GM19351 (cell line): Measurements from ENCODE around the gene MTMR3.
"Not testable (repeated sequence)": the region's sequence is repeated elsewhere in the genome, so short reads cannot be mapped to it uniquely, and the experiment has no call there.

Experiments
- ATAC-seq: cut with Tn5 transposase; IDR thresholded peaks from one replicate; pipeline ENCODE4 v1.9.1; 2021; ENCODE audit warnings: mild to moderate bottlenecking, moderate library complexity; ENCODE audit not compliant: unreplicated experiment

MTMR3 gene

DNA sequence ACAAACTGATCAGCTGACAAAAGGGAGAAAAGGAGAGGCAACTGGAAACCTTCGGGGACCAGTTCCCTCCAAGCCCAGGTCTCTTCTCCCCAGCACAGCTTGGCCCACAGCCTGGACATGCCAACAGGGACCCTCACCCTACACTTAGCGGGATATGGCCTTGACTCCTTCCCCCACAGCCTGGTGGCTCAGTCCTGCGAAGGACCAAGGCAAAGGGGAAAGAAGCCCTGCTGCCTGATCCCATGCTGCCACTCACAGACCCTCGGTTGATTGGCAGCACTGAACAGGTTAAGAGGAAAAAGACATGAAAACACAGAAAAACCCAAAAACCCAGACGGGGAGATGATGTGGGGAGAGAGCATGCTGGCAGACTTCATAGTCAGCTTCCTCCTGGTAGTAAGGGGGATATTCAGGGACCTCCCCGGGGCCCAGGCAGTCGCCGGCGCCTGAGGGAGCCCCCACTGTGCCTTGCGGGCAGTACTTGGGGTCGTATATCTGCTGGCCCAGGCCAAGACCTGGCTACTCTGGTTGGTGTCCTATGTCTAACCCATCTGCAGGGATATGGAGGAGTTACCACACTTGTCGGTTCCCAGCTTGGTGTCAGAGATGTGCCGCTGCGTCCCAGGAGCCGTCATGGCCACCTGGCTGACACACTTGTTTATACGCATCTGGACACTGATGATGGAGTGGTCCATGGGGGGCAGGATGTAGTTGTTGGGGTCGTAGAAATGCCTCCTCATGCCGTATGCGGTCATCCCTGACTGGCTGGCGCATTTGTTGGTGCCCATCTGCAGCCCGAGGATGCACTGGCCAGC lies 163.1 kb downstream of the MTMR3 start:
- ATAC-seq = no peak

DNA sequence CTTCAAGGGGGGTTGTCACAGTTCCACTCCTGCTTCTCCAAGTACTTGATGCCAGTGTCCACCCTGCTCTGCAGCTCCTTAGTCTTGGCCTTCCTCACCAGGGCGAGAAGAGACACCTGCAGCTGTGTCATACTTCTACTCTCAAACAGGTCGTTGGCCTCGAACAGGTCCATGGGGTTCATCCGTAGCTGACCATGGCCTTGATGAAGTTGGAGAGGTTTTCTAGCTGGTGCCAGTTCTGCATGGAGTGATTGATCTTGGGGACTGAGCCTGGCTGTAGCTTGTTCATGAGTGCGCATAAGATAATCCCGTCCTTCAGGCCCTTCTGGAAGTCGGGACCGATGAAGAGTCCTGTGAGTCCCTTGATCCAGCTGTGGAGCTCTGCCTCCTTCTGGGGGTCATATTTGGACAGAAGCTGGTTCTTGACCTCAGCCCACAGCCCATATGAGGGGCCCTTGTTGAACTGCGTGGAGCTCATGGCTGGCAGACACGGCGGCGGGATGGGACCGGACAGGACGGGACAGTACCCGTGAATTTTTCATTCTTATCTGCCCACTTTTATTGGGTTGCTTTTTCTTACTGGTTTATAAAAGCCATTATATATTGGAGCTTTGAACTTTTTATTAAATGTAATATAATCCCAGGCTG lies 163.9 kb downstream of the MTMR3 start:
- no peak for ATAC-seq

DNA sequence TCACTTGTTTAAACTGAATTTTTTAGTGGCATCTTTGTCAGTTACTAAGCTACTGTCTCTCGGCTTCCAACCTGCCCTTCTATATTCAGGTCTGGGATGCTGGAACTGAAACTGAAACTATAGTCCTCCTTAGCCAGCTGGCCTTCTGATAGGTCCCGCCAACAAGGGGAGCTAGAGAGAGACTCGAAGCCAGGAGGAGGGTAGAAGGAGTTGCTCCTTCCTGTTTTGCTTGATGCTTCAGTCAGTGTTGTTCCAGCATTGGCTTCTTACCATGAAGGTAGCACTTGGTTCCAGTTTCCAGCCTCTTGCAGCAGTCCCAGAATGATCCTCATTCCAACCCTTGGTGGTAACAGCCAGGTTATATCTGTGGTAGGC lies 164.4 kb downstream of the MTMR3 start:
- no peak for ATAC-seq

DNA sequence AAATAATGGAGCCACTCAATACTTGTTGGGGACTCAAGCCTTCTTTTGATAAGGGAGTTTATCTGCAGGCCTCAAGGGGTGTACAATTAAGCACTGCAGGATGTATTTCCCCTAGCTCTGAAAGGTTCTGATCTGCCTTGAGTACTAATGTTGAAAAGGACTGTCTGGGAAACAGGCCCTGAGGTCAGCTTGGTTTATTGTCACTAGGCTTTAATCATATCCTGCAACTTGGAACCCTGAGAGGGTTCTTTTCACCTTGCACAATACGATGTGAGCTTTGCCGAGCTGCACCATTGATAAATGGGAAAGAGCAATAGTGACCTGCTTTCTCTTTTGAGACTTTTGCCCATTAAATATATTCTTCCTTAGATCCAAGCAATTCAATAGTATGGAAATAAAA lies 165.7 kb downstream of the MTMR3 start:
- ATAC-seq = no peak

DNA sequence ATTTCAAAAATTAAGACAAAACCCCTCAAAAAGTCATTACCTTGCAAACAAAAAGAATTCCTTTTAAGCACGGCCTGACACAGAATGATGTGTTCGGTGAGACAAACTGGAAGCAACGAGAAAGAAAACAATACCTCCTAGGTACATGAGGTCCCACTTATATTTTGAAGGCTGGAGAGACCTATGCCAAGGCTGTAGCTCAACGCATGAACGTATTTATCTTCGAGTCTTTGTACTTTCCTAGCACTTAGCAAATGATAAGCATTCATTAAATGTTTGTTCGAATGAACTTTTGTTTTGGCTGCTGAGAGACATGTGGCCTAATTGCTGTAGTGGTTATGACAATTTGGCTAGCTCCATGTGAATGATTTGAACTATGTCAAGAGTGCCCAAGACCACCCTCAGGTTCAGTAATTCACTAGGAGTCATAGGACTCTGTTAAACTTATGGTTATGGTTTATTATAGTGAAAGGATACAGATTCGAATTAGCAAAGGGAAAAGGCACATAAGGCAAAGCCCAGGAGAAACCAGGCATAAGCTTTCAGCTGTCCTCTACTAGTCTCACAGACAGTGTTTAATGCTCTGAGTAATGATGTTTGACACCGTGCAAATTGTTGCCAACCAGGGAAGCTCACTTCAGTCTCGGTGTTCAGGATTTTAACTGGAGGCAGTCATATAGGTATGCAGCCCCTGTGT lies 171.2 kb downstream of the MTMR3 start:
- no peak for ATAC-seq

DNA sequence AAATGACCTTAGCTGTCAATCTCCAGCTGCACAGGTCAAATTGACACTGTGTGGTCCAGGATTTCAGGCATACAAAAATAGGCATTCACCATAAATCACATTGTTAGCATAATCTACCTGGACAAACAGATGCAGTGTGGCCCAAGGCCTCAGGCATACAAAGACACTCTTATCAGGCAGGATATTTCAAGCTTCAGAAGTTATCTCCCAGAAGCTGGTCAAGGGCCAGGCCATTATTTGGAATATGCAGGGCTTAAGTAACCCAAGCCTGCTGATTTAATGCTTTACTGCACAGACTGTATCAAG lies 171.7 kb downstream of the MTMR3 start:
- no peak for ATAC-seq

DNA sequence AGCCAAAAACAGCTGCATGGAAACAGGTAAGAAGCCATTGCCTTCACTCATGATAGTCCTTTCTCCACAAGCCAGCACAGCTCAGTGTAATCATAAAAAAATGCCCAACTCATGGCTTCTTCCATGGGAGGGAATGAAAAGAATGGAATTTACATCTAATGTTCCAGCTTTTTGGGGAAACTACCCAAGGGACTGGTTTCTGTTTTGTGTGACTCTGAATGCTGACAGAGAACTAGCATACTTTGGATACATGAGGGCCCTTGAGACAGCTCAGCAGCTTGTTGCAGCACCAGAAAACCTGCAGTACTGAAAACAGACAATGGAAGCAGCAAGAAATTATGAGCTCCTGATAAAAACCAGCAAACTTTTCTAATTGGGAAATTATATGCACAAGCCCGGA lies 173.0 kb downstream of the MTMR3 start:
- no peak for ATAC-seq

DNA sequence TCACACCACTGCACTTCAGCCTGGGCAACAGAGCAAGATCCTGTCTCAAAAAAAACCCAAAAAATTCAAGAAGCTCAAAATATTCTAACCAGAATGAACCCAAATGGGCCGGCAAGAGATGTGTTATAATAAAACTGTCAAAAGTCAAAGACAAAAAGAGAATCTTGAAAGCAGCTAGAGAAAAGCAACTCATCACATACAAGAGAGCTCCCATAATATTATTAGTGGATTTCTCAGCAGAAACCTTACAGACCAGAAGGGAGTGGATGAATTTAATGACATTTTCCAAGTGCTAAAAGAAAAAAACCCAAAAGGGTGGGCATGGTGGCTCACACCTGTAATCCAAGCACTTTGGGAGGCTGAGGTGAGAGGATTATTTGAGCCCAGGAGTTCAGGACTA lies 174.4 kb downstream of the MTMR3 start:
- ATAC-seq = no peak

DNA sequence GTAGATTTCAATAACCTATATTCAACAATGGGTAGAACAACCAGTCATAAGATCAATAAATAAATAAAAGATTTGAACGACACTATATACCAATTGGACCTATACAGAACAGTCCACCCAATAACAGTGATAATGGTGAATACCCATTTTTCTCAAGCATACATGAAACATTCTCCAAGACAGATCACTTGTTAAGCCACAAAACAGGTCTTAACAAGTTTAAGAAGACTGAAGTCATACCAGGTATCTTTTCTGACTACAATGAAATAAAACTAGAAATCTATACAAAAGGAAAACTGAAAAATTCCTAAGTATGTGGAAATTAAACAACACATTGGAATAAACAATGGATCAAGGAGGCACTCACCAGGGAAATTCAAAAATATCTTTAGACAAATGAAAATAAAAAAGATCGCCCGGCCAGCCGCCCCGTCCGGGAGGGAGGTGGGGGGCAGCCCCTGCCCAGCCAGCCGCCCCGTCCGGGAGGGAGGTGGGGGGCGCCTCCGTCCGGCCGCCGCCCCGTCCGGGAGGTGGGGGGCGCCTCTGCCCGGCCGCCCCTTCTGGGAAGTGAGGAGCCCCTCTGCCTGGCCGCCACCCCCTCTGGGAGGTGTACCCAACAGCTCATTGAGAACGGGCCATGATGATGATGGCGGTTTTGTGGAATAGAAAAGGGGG lies 176.5 kb downstream of the MTMR3 start:
- not testable (repeated sequence) for ATAC-seq

DNA sequence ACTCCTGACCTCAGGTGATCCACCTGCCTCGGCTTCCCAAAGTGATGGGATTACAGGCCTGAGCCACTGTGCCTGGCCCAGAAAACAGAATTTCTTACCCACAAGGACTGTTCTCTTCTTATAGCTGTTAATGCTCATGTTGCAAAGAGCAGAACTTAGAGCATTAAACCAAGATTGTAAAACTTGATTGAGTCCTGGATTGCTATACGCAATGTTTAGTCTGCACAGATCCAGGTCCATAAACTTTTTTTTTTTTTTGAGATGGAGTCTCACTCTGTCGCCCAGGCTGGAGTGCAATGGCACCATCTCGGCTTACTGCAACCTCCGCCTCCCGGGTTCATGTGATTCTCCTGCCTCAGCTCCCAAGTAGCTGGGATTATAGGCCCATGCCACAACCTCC lies 178.1 kb downstream of the MTMR3 start:
- not testable (repeated sequence) for ATAC-seq

DNA sequence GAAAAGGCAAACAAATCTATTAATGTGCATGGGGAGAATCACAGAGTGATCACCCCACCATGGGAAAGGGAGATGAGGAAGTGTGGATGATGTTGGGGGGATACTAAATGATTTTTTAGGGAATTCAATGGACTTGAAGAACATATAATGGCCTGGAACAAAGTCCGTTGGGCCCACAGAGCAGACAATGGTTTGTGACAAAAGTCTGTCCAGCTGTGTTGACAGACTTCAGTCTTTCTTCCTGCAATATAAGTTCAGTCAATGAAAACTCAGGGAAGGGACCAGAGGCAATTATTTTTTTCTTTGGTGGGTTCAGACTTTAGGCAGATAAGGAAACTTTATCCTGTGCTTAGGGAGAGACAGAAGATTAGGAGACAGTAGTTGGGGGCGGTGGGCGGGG lies 179.3 kb downstream of the MTMR3 start:
- no peak for ATAC-seq

DNA sequence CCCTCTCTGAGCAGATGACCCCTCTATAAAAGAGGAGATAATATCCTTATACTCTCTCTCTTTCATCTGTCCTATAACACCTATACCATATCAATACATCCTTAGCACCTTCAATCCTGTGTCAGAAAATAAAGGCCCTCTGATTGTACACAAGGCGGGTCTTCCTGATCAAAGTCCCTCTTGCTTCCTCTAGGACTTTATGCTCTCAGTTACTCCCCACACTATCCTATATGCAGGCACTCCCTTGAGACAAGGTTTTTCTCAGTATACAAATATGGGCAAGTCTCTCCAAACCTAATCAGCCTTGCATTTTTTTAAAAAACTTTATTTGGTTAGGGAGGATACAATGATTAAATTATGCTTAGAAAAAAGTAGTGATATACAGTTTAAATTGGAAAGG lies 180.0 kb downstream of the MTMR3 start:
- ATAC-seq = no peak

DNA sequence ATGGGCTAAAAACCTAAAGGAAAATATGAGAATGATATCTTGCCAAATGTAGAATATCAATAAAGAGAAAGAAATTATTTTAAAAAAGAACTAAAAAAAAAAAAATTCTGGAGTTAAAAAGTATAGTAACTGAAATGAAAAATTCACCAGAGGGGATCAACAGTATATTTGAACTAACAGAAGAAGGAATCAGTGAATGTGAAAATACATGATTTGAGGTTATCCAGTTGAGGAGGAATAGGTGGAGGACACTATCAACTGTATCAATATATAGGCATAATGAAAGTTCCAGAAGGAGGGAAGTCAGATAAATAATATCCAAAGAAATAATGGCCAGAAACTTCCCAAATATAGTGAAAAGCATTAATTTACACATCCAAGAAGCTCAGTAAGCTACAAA lies 181.2 kb downstream of the MTMR3 start:
- no peak for ATAC-seq

DNA sequence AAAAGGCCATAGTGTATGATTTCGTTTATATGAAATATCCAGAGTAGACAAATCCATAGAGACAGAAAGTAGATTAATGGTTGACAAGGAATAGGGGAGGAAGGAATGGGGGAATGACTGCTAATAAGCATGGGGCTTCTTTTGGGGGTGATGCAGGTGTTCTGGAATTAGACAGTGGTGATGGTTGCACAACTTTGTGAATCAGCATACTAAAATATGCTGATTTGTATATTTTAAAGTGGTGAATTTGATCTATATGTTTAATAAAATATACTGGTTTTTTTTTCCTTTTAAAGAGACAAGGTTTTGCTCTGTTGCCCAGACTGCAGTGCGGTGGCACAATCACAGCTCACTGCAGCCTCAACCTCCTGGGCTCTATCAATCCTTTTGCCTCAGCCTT lies 190.8 kb downstream of the MTMR3 start:
- ATAC-seq = no peak

DNA sequence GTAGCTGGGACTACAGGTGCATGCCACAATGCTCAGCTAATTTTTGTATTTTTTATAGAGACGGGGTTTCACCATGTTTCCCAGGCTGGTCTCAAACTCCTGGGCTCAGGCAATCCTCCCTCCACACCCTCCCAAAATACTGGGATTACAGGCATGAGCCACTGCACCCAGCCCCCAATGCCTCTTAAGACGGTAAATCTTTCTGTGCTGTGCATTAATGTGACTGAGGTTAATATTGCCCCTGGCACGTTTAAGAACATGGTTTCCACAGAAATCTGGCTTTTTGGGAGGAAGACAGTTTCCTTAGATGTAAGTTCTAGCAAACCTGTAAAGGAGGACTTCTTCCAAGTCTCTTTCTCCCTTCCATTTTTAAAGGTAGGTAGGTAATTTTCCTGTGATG lies 191.2 kb downstream of the MTMR3 start:
- ATAC-seq = no peak

DNA sequence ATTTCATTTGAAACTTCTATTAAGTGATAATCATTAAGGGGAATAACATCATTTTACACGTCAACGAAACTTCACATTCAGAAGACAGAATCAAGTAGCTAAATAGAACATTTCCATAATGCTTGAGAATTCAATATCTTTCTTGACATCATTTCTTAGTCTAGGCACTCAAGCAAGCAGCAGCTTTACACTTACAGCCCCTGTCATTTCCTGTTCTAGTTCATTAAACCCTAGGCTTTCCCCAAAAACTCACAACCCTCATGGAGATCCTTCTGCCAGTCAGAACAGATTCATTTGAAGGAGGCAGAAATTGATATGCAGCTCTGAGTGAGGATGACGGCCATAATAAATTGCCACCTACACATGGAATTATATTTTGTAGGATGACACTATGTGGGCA lies 192.0 kb downstream of the MTMR3 start:
- ATAC-seq = no peak

DNA sequence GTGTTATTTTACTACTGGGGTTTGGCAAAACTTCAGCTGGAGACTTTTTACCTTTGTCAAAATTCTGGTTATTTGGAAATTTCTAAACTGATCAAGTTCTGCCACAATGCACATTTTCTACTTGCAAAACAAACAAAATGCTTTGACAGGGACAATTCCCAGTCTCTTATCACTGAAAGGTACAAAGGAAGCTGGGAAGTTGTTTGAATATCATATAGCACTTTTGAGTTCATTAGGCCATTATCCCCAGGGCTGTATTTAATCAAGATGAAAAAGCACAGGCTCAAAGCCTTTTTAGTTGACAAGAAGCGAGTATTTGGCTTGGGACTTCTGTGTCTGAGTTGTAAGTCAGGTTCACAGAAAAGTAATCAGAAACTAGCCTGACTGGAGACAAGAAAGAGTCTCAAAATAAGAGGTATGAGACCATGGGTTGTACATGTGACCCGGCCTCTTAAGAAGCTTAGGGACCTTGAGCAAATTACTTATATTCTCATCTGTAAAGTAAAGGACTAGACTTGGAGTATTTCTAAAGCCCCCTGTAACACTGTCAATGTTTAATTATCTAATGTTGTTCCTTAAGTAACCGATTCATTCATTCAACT lies 194.4 kb downstream of the MTMR3 start:
- no peak for ATAC-seq

DNA sequence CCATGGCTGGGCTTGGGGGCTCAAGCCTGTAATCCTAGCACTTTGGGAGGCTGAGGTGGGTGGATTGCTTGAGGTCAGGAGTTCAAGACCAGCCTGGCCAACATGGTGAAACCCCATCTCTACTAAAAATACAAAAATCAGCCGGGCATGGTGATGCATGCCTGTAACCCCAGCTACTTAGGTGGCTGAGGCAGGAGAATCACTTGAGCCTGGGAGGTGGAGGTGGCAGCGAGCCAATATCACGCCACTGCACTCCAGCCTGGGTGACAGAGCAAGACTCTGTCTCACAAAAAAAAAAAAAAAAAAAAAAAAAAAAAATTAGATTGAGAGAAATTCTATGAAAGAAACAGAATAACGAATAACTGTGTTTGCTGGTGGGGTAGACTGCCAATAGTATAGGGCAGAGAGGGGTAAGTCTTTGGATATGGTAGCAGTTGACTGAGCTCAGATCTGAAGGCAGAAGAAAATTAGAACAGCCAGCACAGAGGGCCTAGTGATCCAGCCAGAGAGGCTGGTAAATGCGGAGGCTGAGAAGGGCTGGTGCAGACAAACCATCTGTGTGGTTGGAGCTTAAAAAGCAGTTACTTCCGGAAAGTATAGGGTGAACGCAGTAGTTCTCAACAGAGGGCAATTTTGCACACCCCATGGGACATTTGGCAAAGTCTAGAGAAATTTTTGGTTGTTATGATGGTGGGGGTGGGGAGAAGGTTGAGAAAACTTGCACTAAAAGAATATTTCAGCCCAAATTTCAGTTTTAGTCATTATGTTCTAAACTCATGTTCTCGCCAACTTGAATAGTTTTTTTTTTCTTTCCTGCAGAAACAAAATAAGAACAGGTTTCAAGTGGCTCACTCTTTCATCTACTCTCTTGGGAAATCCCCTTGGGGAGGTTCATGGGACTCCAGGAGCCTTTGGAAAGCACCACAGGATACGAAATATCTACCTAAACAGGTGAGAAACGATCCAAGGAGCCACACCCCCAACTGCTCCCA lies 195.6 kb downstream of the MTMR3 start:
- no peak for ATAC-seq

DNA sequence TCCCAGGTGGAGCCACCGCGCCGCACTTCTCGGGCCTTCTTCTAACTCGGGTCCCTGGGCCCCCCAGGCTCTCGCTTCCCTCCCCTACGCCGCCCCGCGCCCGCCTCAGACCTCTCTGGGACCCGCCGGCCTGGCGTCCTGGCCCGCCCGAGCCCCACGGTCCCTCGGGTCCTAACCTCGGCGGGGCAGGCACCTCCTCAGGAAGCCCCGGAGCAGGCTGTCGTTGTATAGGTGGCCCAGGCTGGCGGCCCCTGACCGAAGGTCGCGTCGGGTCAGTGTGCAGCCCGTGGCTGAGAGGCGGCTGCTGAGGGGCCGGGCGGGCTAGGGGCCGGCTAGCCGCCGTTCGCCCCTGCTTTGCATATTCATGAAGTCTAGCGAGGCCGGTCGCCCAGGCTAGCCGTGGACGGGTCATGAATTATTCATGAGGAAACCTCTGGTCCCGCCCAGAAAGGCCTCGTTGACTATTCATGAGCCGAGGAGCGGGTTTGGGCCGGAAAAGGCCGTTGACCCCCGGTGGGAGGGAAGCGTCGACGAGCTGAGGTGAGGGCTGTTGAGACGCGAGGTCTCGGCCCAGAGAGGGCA lies 197.1 kb downstream of the MTMR3 start, which contains the start of gene HORMAD2:
HORMAD2 (plus strand) TSS at position 513 of the 582 bp plus-strand sequence. CDS start 13,489 bp downstream, outside the sequence.
- no peak for ATAC-seq
